Stimulated activated CD8-positive, alpha-beta memory T cell treated with anti-CD3 and anti-CD28 coated beads, Interleukin-7, amount 100 ng/mL, for 1 hour (primary cell): ENCODE measurements around the gene ADAM21.
A peak's percentile ranks its signal among the peaks of the same experiment; 100 is the strongest.
"Not testable (repeated sequence)": the region's sequence is repeated elsewhere in the genome, so short reads cannot be mapped to it uniquely, and the experiment has no call there.

Source experiments
- DNase-seq, 2 donors: peaks; one replicate each; pipeline ENCODE4 v3.0.0-alpha.2; 2020; ENCODE audit warnings: low read depth in 2 of 2

ADAM21 gene

GRCh38 chr14:70451874-70452273 lies at the start of gene ADAM21:
ADAM21 (plus strand) TSS chr14:70452174; CDS start chr14:70457500, 5,326 bp downstream.
- DNase-seq = no peak

- DNase-seq = not testable (repeated sequence)
Observed at GRCh38 chr14:70403335-70403734, 48.6 kb upstream of the ADAM21 start.

GRCh38 chr14:70406216-70406615 lies 45.8 kb upstream of the ADAM21 start:
- not testable (repeated sequence) for DNase-seq

GRCh38 chr14:70407621-70408020 lies 44.4 kb upstream of the ADAM21 start:
- DNase-seq = no peak

- DNase-seq = no peak
Observed at GRCh38 chr14:70415788-70416187, 36.2 kb upstream of the ADAM21 start.

GRCh38 chr14:70416338-70416724 lies 35.6 kb upstream of the ADAM21 start:
- no peak for DNase-seq

- DNase-seq = peak; percentile 18 to 31
Observed at GRCh38 chr14:70416725-70417349, 35.1 kb upstream of the ADAM21 start, which contains the start of gene SYNJ2BP. SYNJ2BP (minus strand) TSS chr14:70417090; CDS start chr14:70416963, 127 bp downstream.

- not testable (repeated sequence) for DNase-seq
Observed at GRCh38 chr14:70419270-70419931, 32.6 kb upstream of the ADAM21 start.

GRCh38 chr14:70422538-70422937 lies 29.4 kb upstream of the ADAM21 start:
- no peak for DNase-seq

GRCh38 chr14:70425354-70425753 lies 26.6 kb upstream of the ADAM21 start:
- no peak for DNase-seq

GRCh38 chr14:70426555-70426954 lies 25.4 kb upstream of the ADAM21 start:
- not testable (repeated sequence) for DNase-seq

- no peak for DNase-seq
Observed at GRCh38 chr14:70436867-70437266, 15.1 kb upstream of the ADAM21 start.

- DNase-seq = no peak
Observed at GRCh38 chr14:70441641-70442040, 10.3 kb upstream of the ADAM21 start.

- DNase-seq = no peak
Observed at GRCh38 chr14:70442750-70443149, 9.2 kb upstream of the ADAM21 start.

GRCh38 chr14:70448633-70449340 lies 3.2 kb upstream of the ADAM21 start:
- no peak for DNase-seq

GRCh38 chr14:70454731-70455130 lies 2.8 kb downstream of the ADAM21 start:
- no peak for DNase-seq

- no peak for DNase-seq
Observed at GRCh38 chr14:70468731-70469130, 16.8 kb downstream of the ADAM21 start.

GRCh38 chr14:70470863-70471563 lies 19.0 kb downstream of the ADAM21 start:
- not testable (repeated sequence) for DNase-seq

- DNase-seq = no peak
Observed at GRCh38 chr14:70472253-70473159, 20.5 kb downstream of the ADAM21 start.

- no peak for DNase-seq
Observed at GRCh38 chr14:70473825-70474224, 21.9 kb downstream of the ADAM21 start.

- DNase-seq = not testable (repeated sequence)
Observed at GRCh38 chr14:70475459-70475858, 23.5 kb downstream of the ADAM21 start.
